ENCODE data around the gene TNFRSF21. TPM values are rescaled to one million over a fixed set of nuclear protein-coding genes. Genes with fewer than 3 reads are reported as not detected.

The TNFRSF21 gene
- total and polyA plus RNA-seq, 10 of the 15 experiments (the other 5 are each of a cell fraction or from before 2014, with no cell fraction given) = 0.09 to 1.0 (median 0.27) TPM

DNA sequence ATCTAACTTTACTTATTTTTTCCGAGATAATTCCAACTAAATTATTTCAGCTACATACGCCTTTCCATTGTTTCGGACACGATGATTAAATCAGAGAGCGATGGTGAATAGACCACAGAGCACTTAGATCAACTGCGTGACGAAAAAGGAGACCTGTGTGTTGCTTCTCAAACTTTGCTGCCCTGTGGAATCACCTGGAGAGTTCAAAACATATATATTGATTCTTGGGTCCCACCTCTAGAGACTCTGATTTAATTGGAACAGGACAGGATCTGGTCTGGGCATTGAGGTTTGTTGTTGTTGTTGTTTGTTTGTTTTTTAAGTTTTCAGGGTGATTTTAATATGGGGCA is 401 bp upstream of the TNFRSF21 start:
- Histone ChIP-seq H3K9ac (ENCODE audit: control insufficient read depth, insufficient read depth, low read length) (no peak overlapping the region), H3K4me3 (no peak overlapping the region), H3K9me3 (replicated peaks; ENCODE audit: control insufficient read depth, insufficient read depth, low read length) (no peaks in the 10 kb centered on the region), H4K20me1 (ENCODE audit: control insufficient read depth, insufficient read depth) (no peaks in the 10 kb centered on the region), H3K4me2 (ENCODE audit: control insufficient read depth, insufficient read depth) (no peak overlapping the region), H3K79me2 (ENCODE audit: control insufficient read depth, insufficient read depth, low read length) (no peaks in the 10 kb centered on the region), H3K4me1 (ENCODE audit: control insufficient read depth, insufficient read depth, low read length) (no peaks in the 10 kb centered on the region), H2AFZ (ENCODE audit: control insufficient read depth, low read depth, low read length) (no peak overlapping the region), H3K36me3 (ENCODE audit: control insufficient read depth in 2 of 2, insufficient read depth in 2 of 2, low read length in 1 of 2) (no peaks in the 10 kb centered on the region), H3K27ac (ENCODE audit: control insufficient read depth, insufficient read depth) (no peak overlapping the region), H3K27me3 (replicated peaks in 1 of 2; ENCODE audit: control insufficient read depth in 2 of 2, insufficient read depth in 2 of 2, low read length in 1 of 2) (peaks cover 6 to 13% of the 10 kb centered on the region in 2 experiments; a peak in 3 of 4 replicates)
- POLR2A ChIA-PET = no interaction called here
- TF ChIP-seq ESRRA (IDR thresholded peaks at IDR 0.05; ENCODE audit: low read length) (no peak), TAF1 (IDR thresholded peaks at IDR 0.05; ENCODE audit: borderline replicate concordance, low read depth, low read length) (no peak), FOS (IDR thresholded peaks at IDR 0.05; ENCODE audit: borderline replicate concordance, extremely low read depth, insufficient read length) (no peak), KAT2A (conservative IDR thresholded peaks at IDR 0.05; ENCODE audit: control insufficient read depth, low read depth, low read length) (no peak), ZNF207 (IDR thresholded peaks at IDR 0.05; ENCODE audit: borderline replicate concordance) (no peak), POLR2AphosphoS5 (IDR thresholded peaks at IDR 0.05; ENCODE audit: low read length) (no peak), EGR1 (IDR thresholded peaks at IDR 0.05; ENCODE audit: borderline replicate concordance in 1 of 2, low read depth in 2 of 2, low read length in 2 of 2) (no peak), EED (IDR thresholded peaks at IDR 0.05; ENCODE audit: low read depth) (no peak), ZBED1 (IDR thresholded peaks at IDR 0.05; ENCODE audit: borderline replicate concordance) (no peak), STAT1 (conservative IDR thresholded peaks at IDR 0.05) (no peak), SIN3A (IDR thresholded peaks at IDR 0.05; ENCODE audit: low read depth, low read length) (no peak), TARDBP (IDR thresholded peaks at IDR 0.05; ENCODE audit: borderline replicate concordance) (no peak), IRF4 (IDR thresholded peaks at IDR 0.05; ENCODE audit: low read depth, low read length) (no peak), CBX5 (IDR thresholded peaks at IDR 0.05; ENCODE audit: low read depth) (no peak)
- TF ChIP-seq, protein P1, sequence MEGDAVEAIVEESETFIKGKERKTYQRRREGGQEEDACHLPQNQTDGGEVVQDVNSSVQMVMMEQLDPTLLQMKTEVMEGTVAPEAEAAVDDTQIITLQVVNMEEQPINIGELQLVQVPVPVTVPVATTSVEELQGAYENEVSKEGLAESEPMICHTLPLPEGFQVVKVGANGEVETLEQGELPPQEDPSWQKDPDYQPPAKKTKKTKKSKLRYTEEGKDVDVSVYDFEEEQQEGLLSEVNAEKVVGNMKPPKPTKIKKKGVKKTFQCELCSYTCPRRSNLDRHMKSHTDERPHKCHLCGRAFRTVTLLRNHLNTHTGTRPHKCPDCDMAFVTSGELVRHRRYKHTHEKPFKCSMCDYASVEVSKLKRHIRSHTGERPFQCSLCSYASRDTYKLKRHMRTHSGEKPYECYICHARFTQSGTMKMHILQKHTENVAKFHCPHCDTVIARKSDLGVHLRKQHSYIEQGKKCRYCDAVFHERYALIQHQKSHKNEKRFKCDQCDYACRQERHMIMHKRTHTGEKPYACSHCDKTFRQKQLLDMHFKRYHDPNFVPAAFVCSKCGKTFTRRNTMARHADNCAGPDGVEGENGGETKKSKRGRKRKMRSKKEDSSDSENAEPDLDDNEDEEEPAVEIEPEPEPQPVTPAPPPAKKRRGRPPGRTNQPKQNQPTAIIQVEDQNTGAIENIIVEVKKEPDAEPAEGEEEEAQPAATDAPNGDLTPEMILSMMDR (IDR thresholded peaks at IDR 0.05 in 2 of 3, conservative IDR thresholded peaks at IDR 0.05 in 1 of 3; ENCODE audit: control insufficient read depth in 2 of 3, extremely low read depth in 1 of 3, insufficient read depth in 1 of 3, low read depth in 3 of 3, low read length in 3 of 3) = no peak
- TF ChIP-seq, protein P2, sequence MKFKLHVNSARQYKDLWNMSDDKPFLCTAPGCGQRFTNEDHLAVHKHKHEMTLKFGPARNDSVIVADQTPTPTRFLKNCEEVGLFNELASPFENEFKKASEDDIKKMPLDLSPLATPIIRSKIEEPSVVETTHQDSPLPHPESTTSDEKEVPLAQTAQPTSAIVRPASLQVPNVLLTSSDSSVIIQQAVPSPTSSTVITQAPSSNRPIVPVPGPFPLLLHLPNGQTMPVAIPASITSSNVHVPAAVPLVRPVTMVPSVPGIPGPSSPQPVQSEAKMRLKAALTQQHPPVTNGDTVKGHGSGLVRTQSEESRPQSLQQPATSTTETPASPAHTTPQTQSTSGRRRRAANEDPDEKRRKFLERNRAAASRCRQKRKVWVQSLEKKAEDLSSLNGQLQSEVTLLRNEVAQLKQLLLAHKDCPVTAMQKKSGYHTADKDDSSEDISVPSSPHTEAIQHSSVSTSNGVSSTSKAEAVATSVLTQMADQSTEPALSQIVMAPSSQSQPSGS (IDR thresholded peaks at IDR 0.05; ENCODE audit: low read length) = no peak
- TF ChIP-seq, protein P3, sequence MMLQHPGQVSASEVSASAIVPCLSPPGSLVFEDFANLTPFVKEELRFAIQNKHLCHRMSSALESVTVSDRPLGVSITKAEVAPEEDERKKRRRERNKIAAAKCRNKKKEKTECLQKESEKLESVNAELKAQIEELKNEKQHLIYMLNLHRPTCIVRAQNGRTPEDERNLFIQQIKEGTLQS (IDR thresholded peaks at IDR 0.05; ENCODE audit: borderline replicate concordance, extremely low read depth, low read depth, low read length) = no peak
- TF ChIP-seq, protein P4, sequence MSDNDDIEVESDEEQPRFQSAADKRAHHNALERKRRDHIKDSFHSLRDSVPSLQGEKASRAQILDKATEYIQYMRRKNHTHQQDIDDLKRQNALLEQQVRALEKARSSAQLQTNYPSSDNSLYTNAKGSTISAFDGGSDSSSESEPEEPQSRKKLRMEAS (IDR thresholded peaks at IDR 0.05; ENCODE audit: low read depth, low read length) = no peak
- RAD21 ChIA-PET (ENCODE audit: unreplicated experiment) = interaction anchor here (1.0 to 2.3 kb wide), 5 partner anchors 209 to 461 kb away, joined by 3 to 14 read pairs (median 4); no protein-coding TSS in a partner anchor
- BruUV-seq (replicated peaks) = no TSS peak
- in situ Hi-C loops (cut with MboI) = no loop called here
- SMC1A ChIA-PET (ENCODE audit: uncharacterized antibody, unreplicated experiment) = interaction anchor here (1.0 to 1.6 kb wide), 4 partner anchors 30 to 212 kb away, joined by 3 to 9 read pairs (median 4); no protein-coding TSS in a partner anchor
- intact Hi-C loops (cut with micrococcal nuclease; ENCODE audit: unreplicated experiment) = loop anchor here (1.0 to 2.0 kb wide), 2 partner anchors 213 to 461 kb away; no protein-coding TSS in a partner anchor
- DNase-seq (ENCODE audit: low read depth, low spot score) (no peak), ATAC-seq (peak; percentile 4; the same call in 1 of the 3 replicates), FAIRE-seq (no peak)
- CTCF ChIA-PET = interaction anchor here (0.6 to 11.4 kb wide), 4 partner anchors 10 to 227 kb away, joined by 3 to 122 read pairs (median 5); no protein-coding TSS in a partner anchor
- WGBS (ENCODE audit: insufficient coverage, insufficient replicate concordance, low lambda C conversion rate, missing lambda C conversion rate) = 1% methylated on average over 7 of the region's 7 CpGs
